Inferior parietal cortex (tissue), 1 donor: ENCODE results near the gene CYSLTR1.
"Not testable (repeated sequence)": the region's sequence is repeated elsewhere in the genome, so short reads cannot be mapped to it uniquely, and the experiment has no call there.

Source experiments
- DNase-seq: peaks from one replicate; pipeline ENCODE4 v3.0.0-alpha.2; 2016; ENCODE audit errors: extremely low spot score

The CYSLTR1 gene

GRCh38 chrX:78327370-78328086 is at the start of gene CYSLTR1:
TSS of gene CYSLTR1 (minus strand) at chrX:78327611. CDS start at chrX:78273746, 53,865 bp downstream.
- no peak for DNase-seq

GRCh38 chrX:78377186-78377585 is 49.8 kb upstream of the CYSLTR1 start:
- no peak for DNase-seq

DNA sequence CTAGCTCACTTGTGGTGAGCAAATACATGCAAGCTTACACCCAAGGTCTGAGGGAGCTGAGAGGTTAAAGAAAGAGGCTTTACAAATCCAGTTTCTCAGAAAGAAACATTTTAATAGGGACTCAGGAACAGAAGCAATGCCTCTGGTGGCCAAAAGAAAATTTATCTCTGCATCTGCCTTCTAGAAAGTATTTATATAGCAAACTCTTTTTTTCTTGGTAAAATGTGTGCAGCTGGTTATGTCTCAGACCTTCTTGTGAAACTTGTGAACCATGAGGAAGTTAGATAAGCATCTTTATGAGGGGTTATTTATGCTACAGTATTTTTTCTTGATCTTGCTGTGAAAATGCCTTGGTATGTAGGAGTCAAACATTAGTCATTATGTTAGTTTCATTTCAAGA is 48.5 kb upstream of the CYSLTR1 start:
- no peak for DNase-seq

DNA sequence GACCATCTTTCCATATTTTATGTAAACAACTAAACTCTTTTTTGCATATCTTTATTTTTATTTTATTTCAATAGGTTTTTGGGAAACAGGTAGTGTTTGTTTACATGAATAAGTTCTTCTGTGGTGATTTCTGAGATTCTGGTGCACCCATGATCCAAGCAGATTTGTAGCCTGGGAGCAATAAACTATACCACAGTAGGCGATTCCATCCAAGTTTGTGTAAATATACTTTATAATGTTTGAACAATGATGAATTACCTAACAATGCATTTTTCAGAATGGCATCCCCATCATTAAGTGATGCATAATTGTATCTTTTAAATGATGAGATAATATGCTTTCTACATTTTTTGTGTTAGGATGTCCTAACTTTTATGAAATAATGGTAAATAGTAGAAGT is 39.2 kb upstream of the CYSLTR1 start:
- DNase-seq = no peak

DNA sequence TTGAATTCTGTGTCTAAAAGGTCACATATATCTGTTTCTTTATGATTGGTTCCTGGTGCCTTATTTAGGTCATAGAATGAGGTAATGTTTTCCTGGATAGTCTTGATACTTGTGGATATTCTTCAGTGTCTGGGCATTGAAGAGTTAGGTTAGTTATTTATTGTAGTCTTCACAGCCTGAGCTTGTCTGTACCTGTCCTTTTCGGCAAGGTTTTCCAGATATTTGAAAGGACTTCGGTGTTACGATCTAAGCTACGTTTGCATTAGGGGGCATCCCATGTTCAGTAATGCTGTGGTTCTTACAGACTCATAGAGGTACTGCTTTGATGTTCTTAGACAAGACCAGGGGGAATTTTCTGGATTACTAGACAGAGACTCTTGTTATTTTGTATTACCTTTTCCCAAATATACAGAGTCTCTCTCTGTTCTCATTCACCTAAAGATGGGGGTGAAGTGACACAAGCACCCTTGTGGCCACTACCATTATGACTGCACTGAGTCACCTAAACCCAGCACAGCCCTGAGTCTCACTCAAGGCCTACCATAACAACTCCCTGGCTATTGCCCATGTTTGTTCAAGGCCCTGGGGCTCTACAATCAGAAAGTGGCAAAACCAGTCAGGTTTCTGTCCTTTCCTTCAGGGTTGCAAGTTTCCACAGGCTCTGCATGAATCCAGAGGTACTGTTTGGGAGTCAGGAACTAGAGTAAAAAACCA is 30.1 kb upstream of the CYSLTR1 start:
- no peak for DNase-seq

GRCh38 chrX:78333521-78333920 is 6.1 kb upstream of the CYSLTR1 start:
- no peak for DNase-seq

- no peak for DNase-seq
These were observed 4.3 kb upstream of the CYSLTR1 start for GRCh38 chrX:78331708-78332107.

GRCh38 chrX:78330540-78330939 is 3.1 kb upstream of the CYSLTR1 start:
- no peak for DNase-seq

- no peak for DNase-seq
These were observed 2.7 kb upstream of the CYSLTR1 start for GRCh38 chrX:78330068-78330467.

DNA sequence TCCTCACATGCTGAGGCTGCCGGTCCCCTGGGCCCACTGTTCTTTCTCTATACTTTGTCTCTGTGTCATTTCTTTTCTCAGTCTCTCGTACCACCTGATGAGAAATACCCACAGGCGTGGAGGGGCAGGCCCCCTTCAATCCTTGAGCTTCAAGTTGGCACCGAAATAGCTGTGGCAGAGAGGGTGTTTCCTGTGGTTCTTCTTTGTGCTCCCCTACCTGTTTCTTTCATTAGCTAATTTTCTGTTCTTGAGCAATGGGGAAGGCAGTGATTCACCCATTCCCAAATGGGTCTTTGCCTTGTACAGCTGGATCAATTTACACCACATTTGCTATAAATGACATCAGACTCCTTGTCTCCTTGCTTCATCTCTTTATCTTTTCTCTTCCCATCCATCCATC is 2.1 kb upstream of the CYSLTR1 start:
- no peak for DNase-seq

- no peak for DNase-seq
These were observed 1.0 kb downstream of the CYSLTR1 start for GRCh38 chrX:78326401-78326800.

DNA sequence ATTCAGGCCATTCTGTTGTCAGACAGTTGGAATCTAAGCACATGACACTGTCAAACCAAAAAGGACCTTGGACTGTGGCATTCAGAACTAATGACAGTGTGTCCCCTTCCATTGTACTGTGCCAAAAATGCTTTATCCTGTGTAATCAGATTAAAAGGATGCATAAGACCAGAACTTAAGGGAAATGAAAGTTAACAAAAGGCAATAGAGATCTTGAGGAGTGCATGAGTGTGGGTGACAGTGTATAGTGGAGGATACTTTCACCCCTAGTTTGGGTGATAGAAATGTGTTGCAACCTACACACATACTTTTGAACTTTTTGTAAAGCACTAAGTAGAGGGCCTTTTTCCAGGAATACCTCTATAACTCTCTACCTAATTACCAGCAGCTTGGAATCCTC is 4.5 kb downstream of the CYSLTR1 start:
- no peak for DNase-seq

- DNase-seq = no peak
These were observed 5.6 kb downstream of the CYSLTR1 start for GRCh38 chrX:78321809-78322208.

DNA sequence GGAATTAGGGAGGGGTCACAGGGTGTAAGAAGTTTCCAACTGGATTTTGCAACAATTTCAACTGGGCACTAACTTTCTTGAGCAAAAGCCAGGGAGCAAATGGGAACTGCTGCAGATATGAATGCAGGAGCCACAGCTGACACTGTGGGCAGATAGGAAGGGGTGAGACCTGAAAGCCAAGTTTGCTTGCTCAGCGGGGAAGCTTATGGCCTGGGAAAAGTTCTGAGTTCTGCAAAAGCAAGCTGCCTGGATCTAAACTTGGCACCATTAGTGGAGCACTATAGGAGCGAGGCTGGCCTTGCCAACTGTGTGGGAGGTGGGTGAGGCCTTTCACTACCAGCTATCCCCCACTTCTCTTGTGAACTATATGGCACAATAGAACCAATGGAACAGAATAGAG is 11.1 kb downstream of the CYSLTR1 start:
- DNase-seq = no peak

DNA sequence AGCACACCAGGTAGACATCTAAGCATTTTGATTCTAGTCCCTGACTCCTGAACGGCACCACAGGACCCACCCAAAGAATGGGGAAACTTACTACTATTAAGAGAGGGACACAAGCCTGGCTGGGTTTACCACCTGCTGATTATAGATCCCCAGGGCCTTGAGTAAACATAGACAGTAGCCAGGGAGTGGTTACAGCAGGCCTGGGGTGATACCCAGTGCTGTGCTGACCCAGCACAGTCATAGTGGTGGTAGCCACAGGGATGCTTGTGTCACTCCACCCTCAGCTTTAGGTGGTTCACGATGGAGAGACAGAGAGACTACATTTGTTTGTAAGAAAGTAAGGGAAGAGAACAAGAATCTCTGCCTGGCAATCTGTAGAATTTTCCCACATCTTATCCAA is 11.7 kb downstream of the CYSLTR1 start:
- DNase-seq = no peak

DNA sequence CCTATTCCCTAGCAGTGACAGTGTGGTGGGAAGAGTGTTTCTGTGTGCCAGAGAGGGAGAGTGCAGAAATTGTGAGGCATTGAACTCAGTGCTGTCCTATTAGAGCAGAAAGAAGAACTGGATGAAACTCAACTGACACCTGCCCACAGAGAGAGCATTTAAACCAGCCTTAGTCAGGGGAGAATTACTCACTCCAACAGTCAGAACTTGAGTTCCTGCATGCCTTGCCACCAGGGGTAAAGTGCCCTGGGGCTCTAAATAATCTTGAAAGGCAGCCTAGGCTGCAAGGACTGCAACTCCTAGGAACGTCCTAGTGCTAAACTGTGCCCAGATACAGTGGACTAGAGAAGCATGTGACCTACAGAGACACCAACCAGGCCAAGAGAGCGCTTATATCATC is 12.8 kb downstream of the CYSLTR1 start:
- no peak for DNase-seq

GRCh38 chrX:78313526-78313925 is 13.9 kb downstream of the CYSLTR1 start:
- DNase-seq = no peak

- no peak for DNase-seq
These were observed 19.7 kb downstream of the CYSLTR1 start for GRCh38 chrX:78307665-78308064.

DNA sequence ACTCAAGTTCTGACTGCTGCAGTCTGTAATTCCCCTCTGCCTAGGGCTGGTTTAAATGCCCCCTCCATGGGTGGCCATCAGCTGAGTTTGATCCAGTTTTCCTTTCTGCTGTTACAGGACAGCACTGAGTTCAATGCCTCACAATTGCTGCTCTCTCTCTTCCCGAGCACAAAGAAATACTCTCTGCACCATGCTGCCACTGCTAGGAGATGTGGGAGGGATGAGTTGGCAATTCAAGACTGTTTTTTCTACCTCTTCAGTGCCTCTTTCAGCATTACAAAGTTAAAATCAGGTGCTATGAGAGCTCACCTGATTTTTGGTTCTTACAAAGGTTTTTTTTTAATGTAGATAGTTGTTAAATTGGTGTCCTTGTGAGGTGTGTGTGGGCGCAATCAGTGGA is 24.3 kb downstream of the CYSLTR1 start:
- no peak for DNase-seq

DNA sequence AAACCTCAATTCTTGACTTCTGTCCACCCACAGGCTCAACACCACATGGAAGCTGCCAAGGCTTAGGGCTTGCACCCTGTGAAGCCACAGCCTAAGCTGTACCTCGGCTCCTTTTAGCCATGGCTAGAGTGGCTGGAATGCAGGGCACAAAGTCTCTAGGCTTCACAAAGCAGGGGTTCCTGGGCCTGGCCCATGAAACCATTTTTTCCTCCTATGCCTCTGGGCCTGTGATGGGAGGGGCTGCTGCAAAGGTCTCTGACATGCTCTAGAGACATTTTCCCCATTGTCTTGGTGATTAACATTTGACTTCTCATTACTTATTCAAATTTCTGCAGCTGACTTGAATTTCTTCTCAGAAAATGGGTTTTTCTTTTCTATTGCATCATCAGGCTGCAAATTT is 26.5 kb downstream of the CYSLTR1 start:
- not testable (repeated sequence) for DNase-seq

- DNase-seq = no peak
These were observed 43.9 kb downstream of the CYSLTR1 start for GRCh38 chrX:78283511-78283910.

GRCh38 chrX:78237127-78237526 is 90.3 kb downstream of the CYSLTR1 start:
- DNase-seq = no peak

GRCh38 chrX:78226047-78226446 is 101.4 kb downstream of the CYSLTR1 start:
- not testable (repeated sequence) for DNase-seq
